ENCODE data around the gene IFNL1. TPM values are rescaled to one million over a fixed set of nuclear protein-coding genes. Genes with fewer than 3 reads are reported as not detected.
A peak's percentile ranks its signal among the peaks of the same experiment; 100 is the strongest.
"Not testable (repeated sequence)": the region's sequence is repeated elsewhere in the genome, so short reads cannot be mapped to it uniquely, and the experiment has no call there.

The IFNL1 gene
- total RNA-seq, 6 experiments from 2014 or later: not detected

DNA sequence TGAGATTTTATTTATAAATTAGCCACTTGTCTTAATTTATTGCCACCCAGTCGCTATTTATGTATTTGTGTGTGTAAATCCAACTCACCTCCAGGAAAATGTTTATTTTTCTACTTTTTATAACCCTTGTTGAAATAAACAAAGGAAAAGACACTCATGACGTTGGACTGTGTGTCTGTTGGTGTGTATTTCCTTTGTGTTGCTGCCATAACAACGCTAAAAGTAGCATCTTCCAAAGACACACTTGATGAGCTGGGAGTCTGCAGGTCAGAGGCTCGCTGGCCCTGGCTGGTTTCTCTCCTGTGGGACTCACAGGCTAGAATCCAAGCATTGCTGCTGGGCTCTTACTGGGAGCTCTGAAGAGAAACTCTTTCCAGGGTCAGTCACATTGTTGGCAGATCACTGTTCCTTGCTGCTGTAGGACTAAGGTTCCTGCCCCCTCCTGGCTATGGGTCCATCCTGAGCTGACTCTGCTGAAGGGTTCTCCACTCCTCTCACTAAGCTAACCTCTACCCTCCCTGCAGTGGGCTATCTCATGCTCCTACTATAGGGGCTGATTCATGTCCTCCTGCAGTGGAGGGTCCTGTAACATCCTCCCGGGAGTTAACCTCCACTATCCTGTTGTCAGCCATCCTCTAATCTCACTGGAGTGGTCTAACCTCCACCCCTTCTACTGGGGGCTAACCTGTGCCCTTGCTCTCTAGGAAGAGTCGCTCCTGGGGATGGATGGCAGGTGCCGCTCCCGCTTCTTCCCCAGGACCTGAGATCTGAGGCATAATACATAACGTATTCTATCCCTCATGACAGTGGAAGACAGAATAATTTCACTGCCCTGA is 26.0 kb upstream of the IFNL1 start:
- Histone ChIP-seq H3K4me3 (no peak overlapping the region), H3K27ac (no peak overlapping the region), H3K4me1 (no peaks in the 10 kb centered on the region), H3K27me3 (no peaks in the 10 kb centered on the region), H3K9me3 (no peaks in the 10 kb centered on the region), H3K36me3 (no peaks in the 10 kb centered on the region)
- peak in 1 of 3 donors; percentile 20 for DNase-seq
- TF ChIP-seq POLR2A (IDR thresholded peaks at IDR 0.05): no peak
- TF ChIP-seq, protein P1, sequence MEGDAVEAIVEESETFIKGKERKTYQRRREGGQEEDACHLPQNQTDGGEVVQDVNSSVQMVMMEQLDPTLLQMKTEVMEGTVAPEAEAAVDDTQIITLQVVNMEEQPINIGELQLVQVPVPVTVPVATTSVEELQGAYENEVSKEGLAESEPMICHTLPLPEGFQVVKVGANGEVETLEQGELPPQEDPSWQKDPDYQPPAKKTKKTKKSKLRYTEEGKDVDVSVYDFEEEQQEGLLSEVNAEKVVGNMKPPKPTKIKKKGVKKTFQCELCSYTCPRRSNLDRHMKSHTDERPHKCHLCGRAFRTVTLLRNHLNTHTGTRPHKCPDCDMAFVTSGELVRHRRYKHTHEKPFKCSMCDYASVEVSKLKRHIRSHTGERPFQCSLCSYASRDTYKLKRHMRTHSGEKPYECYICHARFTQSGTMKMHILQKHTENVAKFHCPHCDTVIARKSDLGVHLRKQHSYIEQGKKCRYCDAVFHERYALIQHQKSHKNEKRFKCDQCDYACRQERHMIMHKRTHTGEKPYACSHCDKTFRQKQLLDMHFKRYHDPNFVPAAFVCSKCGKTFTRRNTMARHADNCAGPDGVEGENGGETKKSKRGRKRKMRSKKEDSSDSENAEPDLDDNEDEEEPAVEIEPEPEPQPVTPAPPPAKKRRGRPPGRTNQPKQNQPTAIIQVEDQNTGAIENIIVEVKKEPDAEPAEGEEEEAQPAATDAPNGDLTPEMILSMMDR (IDR thresholded peaks at IDR 0.05): no peak
- 68% methylated on average over 8 of the region's 9 CpGs for WGBS (ENCODE audit: insufficient coverage, low coverage, low lambda C conversion rate, missing lambda C conversion rate)
- no peak for ATAC-seq
- intact Hi-C loops (cut with DNase I): no loop called here

- H3K4me1 ChIP-seq; H3K27me3 ChIP-seq; H3K36me3 ChIP-seq; H3K4me3 ChIP-seq; intact Hi-C loops (cut with DNase I); H3K9me3 ChIP-seq; H3K27ac ChIP-seq; ATAC-seq: not testable (repeated sequence)
- peak in 1 of 3 donors; percentile 11 for DNase-seq
- 90% methylated on average over 5 of the region's 5 CpGs for WGBS (ENCODE audit: insufficient coverage, low coverage, low lambda C conversion rate, missing lambda C conversion rate)
These were observed 22.3 kb upstream of the IFNL1 start for GRCh38 chr19:39273859-39274258.

GRCh38 chr19:39275578-39275977 is 20.6 kb upstream of the IFNL1 start:
- intact Hi-C loops (cut with DNase I): no loop called here
- Histone ChIP-seq H3K4me3 (no peak overlapping the region), H3K9me3 (no peaks in the 10 kb centered on the region), H3K27ac (no peak overlapping the region), H3K27me3 (no peaks in the 10 kb centered on the region), H3K4me1 (no peaks in the 10 kb centered on the region), H3K36me3 (no peaks in the 10 kb centered on the region)
- 68% methylated on average over 5 of the region's 5 CpGs for whole genome bisulfite sequencing (ENCODE audit: insufficient coverage, low coverage, low lambda C conversion rate, missing lambda C conversion rate)
- ATAC-seq (no peak), DNase-seq (no peak)
- TF ChIP-seq, protein P1 (IDR thresholded peaks at IDR 0.05): no peak
- TF ChIP-seq POLR2A (IDR thresholded peaks at IDR 0.05): no peak

DNA sequence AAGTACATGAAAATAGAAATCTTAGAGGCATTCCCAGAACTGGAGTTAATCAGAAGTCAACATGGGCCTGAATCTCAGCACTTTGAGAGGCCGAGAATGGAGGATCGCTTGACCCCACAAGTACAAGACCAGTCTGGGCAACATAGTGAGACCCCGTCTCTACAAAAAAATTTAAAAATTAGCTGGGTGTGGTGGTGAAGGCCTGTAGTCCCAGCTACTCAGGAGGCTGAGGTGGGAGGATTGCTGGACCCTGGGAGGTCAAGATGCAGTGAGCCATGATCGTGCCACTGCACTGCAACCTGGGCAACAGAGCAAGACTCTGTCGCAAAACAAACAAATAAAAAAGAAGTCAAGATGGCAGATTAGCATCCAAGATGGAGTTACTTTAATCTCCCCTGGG is 19.5 kb upstream of the IFNL1 start:
- 91% methylated on average over 5 of the region's 5 CpGs for WGBS (ENCODE audit: insufficient coverage, low coverage, low lambda C conversion rate, missing lambda C conversion rate)
- H3K36me3 ChIP-seq: no peaks in the 10 kb centered on the region
- no peaks in the 10 kb centered on the region for H3K9me3 ChIP-seq
- intact Hi-C loops (cut with DNase I): no loop called here
- TF ChIP-seq POLR2A (IDR thresholded peaks at IDR 0.05): no peak
- TF ChIP-seq, protein P1 (IDR thresholded peaks at IDR 0.05): no peak
- DNase-seq (peak in 1 of 3 donors; percentile 11), ATAC-seq (no peak)
- H3K4me1 ChIP-seq: no peaks in the 10 kb centered on the region
- H3K4me3 ChIP-seq: no peak overlapping the region
- H3K27ac ChIP-seq: no peak overlapping the region
- H3K27me3 ChIP-seq: no peaks in the 10 kb centered on the region

DNA sequence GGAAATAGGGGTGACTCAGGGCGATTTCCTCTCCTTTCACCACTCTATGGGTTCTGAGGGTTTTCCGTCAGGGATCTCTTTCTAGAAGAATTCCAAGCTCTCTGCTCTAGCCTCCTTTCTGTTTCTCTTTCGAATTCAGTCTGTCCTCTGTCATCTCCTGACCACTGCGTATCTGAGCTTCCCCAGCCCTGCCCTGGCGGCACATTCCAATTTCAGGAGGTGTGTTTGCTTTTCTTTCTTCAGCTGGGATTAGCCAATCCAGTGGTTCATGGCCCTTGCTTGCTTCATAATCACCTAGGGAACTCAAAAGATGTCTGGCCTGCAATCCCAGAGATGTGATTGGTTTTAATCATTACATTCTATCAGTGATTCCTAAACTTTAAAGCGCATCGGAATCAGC is 18.6 kb upstream of the IFNL1 start:
- Histone ChIP-seq H3K4me1 (no peaks in the 10 kb centered on the region), H3K9me3 (no peaks in the 10 kb centered on the region), H3K27me3 (no peaks in the 10 kb centered on the region), H3K27ac (no peak overlapping the region), H3K4me3 (no peak overlapping the region), H3K36me3 (no peaks in the 10 kb centered on the region)
- TF ChIP-seq, protein P1 (IDR thresholded peaks at IDR 0.05): no peak
- intact Hi-C loops (cut with DNase I): no loop called here
- 36% methylated on average over 7 of the region's 7 CpGs for WGBS (ENCODE audit: insufficient coverage, low coverage, low lambda C conversion rate, missing lambda C conversion rate)
- DNase-seq: peak; percentile 48 to 77 (median 65)
- ATAC-seq: peak; percentile 88 to 99 (median 98)

All from right lobe of liver (tissue), 6 donors.